GM08714 (cell line): ENCODE measurements around the gene ECHS1.

ENCODE experiments used
- H3K4me3 ChIP-seq: fragments of 200-500 bp; sonication (Bioruptor generic); 2 replicates; pipeline ENCODE4 v1.5.1; 2014; ENCODE audit warnings: mild to moderate bottlenecking, low read length, inconsistent platforms
- ZNF274 ChIP-seq: IDR thresholded peaks from 2 replicates; pipeline ENCODE4 v1.6.1; 2012; ENCODE audit warnings: mild to moderate bottlenecking, low read depth, low read length

ECHS1 gene

DNA sequence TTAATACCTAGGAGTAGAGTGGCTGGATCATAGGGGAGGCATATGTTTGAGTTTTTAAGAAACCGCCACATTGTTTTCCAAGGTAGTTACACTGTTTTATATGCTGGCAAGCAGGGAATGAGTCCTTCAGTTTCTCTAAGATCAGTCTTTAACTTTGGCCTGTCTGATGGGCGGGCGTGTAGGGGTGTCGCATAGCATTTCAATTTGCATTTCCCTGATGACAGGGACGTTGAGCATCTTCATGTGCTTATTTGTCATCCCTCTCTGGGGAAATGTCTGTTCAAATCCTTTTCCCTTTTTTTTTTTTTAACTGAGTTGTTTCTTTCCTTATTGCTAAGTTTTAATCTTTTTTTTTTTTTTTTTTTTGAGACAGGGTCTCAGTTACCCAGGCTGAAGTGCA is 30.6 kb upstream of the ECHS1 start:
- no peak overlapping the region for H3K4me3 ChIP-seq
- no peak for TF ChIP-seq ZNF274

DNA sequence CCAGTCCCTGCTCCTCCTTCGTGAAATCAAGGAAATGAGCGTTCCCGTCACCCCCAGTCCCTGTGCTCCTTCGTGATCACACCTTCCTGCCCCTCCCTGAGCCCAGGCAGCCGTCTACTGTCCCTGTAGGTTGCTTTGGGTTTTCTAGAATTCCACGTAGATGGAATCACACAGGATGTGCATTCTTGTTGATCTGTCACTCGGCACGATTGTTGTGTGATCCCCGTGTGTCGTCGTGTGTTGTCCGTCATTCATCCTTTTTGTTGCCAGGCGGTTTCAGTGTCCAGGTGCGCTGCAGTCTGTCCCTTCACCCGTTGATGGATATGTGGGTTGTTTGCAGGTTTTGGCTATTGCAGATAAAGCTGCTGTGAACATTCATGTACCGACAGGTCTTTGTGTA is 30.2 kb upstream of the ECHS1 start:
- H3K4me3 ChIP-seq, result no peak overlapping the region
- no peak for TF ChIP-seq ZNF274

DNA sequence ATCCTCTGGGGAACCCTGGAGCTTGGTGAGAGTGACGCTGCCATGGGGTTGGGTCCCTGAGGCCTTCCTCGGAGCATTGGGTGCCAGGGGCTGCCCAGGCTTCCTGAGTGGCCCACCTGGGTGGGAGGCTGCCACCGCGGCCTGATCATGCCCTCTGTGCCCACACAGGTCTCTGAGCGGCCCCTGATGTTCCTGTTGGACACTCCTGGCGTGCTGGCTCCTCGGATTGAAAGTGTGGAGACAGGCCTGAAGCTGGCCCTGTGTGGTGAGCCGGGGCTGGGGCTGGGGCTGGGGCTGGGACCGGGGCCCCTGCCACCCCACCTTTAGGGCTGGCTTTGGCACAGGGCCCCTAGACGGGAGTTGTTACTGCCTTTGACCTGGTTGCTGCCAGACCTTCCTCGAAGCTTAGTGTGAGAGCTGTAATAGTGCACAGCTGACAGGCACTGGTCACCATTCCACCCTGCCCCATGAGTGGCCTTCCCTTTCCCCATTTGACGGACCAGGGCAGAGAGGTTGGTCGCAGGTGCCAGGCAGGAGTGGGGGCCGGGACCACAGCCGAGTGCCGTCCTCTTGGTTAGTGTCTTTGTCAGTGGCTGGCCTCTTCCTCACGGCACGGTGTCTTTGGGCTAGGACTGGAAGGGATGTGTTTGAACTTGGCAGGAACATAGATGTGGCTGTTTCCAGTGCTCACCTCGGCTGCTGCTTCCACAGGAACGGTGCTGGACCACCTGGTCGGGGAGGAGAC is 29.0 kb upstream of the ECHS1 start:
- no peak for TF ChIP-seq ZNF274
- H3K4me3 ChIP-seq, result no peak overlapping the region

DNA sequence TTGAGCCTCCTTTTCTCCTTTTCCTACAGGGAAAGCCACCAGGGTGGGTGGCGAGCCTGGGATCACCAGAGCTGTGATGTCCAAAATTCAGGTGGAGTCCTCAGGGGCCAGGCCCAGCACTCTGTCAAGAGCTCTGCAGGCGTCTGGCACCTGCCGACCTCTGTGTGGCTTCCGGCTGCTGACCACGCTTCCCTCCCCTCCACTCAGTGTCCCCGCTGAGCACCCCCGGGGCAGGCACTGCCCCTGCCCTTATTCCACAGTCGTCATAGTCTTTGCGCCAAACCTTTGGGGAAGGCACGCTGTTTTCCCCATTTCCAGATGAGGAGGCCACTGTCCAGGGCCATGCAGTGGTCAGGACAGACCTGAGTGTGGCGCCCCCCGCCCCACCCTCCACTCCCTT is 28.3 kb upstream of the ECHS1 start:
- TF ChIP-seq ZNF274, result no peak
- H3K4me3 ChIP-seq, result no peak overlapping the region; the same call in 1 of the 2 replicates

DNA sequence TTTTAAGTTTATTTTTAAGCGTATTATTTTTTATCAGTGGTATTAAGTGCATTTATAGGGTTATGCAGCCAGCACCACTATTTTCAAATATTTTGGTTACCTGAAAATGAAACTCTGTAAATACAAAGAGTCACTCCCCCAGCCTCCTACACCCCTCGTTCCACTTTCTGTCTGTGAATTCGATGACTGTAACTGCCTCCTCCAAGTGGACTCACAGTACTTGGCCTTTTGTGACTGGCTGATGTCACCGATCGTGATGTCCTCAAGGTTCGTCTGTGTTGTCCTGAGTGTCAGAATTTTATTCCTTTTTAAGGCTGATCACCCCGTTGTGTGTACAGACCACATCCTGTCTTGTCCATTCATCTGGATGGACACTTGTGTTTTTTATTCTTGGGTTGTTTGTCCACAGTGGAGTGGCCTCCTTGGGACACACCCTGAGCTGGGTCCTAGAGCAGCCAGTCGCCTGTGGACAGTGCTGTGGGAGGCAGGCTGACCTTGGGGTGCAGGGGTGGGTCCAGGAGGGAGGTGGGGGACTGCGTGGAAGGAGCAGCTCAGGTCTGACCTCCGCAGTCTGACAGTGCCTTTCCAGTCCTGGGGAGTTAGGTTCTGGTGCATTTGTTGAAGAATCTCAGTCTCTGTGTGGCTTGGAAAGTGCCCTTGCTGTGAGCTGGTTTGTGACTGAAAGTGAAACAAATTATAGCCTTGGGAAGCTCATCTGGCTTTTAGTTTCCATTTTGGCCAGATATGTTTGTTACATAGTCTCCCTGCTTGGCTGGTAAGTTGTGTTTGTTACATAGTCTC is 27.7 kb upstream of the ECHS1 start:
- peak overlapping the region; percentile 48; the same call in 1 of the 2 replicates for H3K4me3 ChIP-seq
- TF ChIP-seq ZNF274, result no peak

DNA sequence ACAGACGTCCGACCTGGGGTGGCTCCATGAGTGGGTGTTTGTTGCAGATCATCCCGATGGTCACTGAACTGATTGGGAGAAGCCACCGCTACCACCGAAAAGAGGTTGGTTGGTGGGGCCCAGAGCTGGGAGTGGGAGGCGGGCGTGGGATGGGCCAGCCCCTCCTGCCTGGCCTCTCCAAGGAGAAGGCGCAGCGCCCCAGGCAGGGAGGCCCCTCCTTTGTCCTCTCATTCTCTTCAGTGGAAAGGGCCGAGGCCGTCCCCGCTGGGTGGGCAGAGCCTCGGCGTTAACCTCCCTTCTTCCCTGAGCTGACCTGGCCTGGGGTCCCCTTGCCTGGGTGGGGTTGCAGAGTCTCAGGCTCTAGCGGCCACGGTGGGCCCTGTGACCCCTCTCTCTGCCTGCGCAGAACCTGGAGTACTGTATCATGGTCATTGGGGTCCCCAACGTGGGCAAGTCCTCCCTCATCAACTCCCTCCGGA is 26.0 kb upstream of the ECHS1 start:
- H3K4me3 ChIP-seq, result no peak overlapping the region
- TF ChIP-seq ZNF274, result no peak

DNA sequence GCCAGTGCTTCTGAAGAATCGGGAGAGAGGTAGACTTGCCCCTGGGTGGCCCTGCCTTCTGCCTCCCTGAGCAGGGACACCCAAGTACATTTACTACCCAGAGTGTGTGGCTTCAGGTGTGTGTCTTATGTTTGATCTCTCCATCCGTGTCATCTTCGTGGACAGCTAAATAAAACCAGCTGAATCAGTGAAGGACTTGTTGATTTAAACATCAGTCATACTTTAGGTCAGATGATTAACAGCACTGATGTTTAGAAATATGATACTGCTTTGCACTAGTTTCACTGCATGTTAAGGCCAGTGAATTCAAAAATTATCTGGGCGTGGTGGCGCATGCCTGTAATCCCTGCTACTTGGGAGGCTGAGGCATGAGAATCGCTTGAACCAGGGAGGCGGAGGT is 24.8 kb upstream of the ECHS1 start:
- no peak for TF ChIP-seq ZNF274
- no peak overlapping the region for H3K4me3 ChIP-seq

DNA sequence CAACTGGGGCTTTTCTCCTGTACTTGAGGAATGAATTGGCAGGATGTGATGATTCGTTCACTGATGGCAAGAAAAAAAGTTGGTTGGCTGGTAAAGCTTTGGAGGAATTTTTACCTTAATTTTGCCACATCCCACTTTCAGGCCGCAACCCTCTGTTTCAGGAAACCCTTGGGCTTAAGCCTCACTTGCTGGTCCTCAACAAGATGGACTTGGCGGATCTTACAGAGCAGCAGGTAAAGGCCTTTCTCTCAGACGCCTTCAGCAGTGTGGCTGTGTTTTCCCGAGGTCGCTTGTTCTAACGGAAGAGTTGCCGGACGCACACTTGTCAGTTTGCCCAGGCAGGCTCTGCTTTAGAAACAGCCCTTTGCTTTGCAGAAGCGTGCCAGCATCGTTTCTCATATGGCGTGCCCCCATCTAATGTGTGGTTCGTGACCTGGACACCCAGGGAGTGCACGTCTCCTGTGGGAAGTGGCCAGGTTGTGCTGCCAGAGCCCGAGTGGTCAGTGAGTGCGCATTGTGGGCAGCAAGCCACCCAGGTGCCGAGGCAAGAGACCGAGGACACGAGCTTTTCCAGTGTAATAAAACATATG is 23.0 kb upstream of the ECHS1 start:
- no peak overlapping the region for H3K4me3 ChIP-seq
- TF ChIP-seq ZNF274, result no peak

DNA sequence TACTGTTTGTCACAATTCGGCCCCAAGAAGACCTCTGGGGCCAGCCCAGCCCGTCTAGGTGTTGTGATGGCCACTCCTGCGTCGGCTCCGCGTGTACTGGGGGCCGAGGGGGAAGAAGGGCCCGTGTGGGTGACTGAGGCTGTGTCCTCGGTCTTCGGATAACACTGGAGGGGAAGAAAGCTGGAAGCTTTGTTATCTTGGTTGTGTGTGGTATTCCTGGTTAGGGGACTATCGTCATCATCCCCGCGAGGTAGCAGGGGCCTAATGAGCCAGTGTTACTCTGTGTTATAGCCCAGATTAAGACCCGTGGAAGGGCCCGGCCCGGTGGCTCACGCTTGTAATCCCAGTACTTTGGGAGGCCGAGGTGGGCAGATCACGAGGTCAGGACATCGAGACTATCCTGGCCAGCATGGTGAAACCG is 21.7 kb upstream of the ECHS1 start:
- peak overlapping the region; percentile 85 for H3K4me3 ChIP-seq
- no peak for TF ChIP-seq ZNF274

DNA sequence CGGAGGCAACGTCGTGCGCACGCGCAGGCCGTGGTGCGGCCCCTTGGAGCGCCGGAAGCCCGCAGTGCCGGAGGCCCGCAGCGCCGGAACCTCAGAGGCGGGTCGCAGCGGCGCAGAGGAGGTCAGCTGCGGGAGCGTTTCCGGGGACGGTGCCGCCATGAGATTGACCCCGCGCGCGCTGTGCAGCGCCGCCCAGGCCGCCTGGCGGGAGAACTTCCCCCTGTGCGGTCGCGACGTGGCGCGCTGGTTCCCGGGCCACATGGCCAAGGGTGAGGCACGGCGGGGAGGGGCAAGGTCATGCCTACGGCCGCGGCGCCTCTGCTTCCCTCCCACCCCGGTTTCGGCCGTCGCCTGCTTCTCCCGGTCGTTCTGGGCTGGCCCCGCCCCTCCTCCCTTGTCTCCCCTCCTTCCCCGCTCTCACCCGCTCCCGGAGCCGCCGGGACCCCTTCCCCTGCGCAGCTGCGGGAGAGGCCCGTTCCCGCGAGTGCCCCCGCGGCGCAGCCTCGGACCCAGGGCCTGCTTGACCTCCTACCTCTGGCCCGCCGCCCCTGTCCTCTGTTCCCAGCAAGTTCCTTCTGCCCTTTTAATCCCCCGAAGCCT is 21.0 kb upstream of the ECHS1 start, which contains the start of gene MTG1:
TSS of gene MTG1 (plus strand) at position 94 of the 600 bp plus-strand sequence. CDS start at position 158, 64 bp downstream.
- H3K4me3 ChIP-seq, result peak within 1 kb of the TSS; percentile 85
- TF ChIP-seq ZNF274, result no peak

DNA sequence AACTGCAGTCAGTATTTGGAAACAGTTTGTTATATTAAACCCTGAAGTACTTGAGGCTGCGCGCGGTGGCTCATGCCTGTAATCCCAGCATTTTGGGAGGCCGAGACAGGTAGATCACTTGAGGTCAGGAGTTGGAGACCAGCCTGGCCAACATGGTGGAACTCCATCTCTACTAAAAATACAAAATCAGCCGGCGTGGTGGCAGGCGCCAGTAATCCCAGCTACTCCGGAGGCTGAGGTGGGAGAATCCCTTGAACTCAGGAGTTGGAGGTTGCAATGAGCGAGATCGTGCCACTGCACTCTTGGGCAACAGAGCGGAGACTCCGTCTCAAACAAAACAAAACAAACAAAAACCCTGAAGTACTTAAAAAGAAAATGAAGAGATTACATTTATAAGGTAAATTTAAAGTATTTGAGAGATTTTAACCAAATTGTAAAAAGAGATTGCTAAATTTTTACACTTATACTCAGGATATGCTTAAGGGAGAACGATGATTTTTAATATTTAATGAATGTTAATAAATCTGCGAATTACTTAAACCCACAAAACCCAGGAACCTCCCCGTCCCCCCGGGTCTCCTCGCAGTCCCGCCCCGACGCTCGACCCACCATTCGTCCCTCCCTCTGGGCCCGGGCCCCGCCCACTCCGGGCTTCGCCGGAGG is 20.4 kb upstream of the ECHS1 start:
- TF ChIP-seq ZNF274, result no peak
- peak overlapping the region; percentile 8; the same call in 1 of the 2 replicates for H3K4me3 ChIP-seq

DNA sequence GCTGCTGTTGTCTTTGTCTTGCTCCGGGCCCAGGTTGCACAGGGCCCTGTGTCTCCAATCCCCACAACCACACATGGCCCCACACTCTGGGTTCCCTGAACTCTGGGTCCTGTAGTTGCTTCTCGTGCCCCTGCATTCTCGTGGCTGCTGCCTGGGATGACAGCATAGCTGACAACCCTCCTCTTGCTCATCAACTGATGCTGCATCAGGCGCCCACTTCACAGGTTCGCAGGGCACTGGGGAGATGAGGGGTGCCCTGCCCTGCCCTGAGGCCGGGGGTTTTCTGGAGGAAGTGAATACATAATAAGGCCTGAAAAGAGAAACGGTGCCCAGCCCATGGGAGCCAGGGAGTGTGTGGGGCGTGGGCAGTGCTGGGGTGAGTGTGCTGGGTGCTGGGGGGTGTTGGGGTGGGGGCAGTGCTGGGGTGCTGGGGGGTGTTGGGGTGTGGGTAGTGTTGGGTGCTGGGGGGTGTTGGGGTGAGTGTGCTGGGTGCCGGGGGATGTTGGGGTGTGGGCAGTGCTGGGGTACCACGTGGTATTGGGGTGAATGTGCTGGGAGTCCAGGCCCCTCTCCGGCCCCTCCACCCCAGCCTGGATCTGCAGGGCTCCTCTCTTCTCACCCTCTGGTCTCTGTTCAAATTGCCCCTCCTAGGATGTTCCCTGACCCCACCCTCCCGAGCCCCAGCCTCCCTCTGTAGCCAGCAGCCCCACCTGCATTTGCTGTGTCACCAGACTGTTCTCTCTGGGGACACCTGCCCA is 18.8 kb upstream of the ECHS1 start:
- H3K4me3 ChIP-seq, result no peak overlapping the region; the same call in 1 of the 2 replicates

DNA sequence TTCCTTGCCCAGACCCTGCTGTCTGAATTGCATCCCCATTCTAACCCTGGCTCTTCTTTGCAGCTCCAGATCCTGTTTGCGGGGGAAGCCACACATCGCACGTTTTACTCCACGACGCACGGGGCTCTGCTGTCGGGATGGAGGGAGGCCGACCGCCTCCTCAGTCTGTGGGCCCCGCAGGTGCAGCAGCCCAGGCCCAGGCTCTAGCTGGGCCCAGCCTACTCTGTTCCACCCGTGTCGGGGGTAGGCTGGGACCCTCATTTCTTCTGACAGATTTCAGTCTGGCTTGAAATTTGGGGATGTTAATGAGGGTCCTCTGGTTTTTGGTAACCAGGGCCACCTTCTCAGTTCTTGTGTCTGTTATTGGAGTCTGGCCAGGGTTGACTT is 18.1 kb upstream of the ECHS1 start:
- no peak for TF ChIP-seq ZNF274
- peak overlapping the region; percentile 20; the same call in 1 of the 2 replicates for H3K4me3 ChIP-seq

More for the DNA sequence above, 18.8 kb upstream of the ECHS1 start:
- no peak for TF ChIP-seq ZNF274
